ENCODE measurements around the gene RNF150.

- no peak for TF ChIP-seq POLR2AphosphoS5 (IDR thresholded peaks at IDR 0.05; ENCODE audit: low read depth, low read length)
- no peak for TF ChIP-seq TAF1 (IDR thresholded peaks at IDR 0.05; ENCODE audit: borderline replicate concordance, insufficient read depth, low read length)
- TF ChIP-seq SIN3A (IDR thresholded peaks at IDR 0.05; ENCODE audit: borderline replicate concordance, insufficient read depth, low read length) = no peak
- no peak for TF ChIP-seq FOXP2 (optimal IDR thresholded peaks at IDR 0.05; ENCODE audit: borderline replicate concordance, extremely low read depth, extremely low read length, insufficient read depth)
Observed at GRCh38 chr4:140989944-140990343, 143.3 kb downstream of the RNF150 start.
